Aorta (tissue), 5 donors: Measurements from ENCODE around the gene ARHGAP15. TPM values are rescaled to one million over a fixed set of nuclear protein-coding genes. Genes with fewer than 3 reads are reported as not detected.

Experiments used
- ATAC-seq: fragments of 200-7000 bp; cut with Tn5 transposase; one replicate; pipeline ENCODE4 v1.9.1; 2022; ENCODE audit warnings: moderate library complexity; ENCODE audit not compliant: low FRiP score
- DNase-seq, 2 donors: peaks; one replicate each; pipeline ENCODE4 v3.0.0-alpha.2; 2020
- H3K27ac ChIP-seq, 2 donors: one replicate each; pipeline ENCODE4 v1.5.1; 2013; ENCODE audit warnings: low read length in 2 of 2, mild to moderate bottlenecking in 2 of 2, moderate library complexity in 2 of 2, control low read depth in 1 of 2, inconsistent platforms in 1 of 2, low read depth in 1 of 2
- H3K27me3 ChIP-seq, 2 donors: one replicate each; pipeline ENCODE4 v1.6.1; 2013; ENCODE audit warnings: control low read depth in 1 of 2, low read length in 1 of 2, mild to moderate bottlenecking in 1 of 2, moderate library complexity in 1 of 2; ENCODE audit not compliant: insufficient read depth in 2 of 2, control insufficient read depth in 1 of 2
- H3K36me3 ChIP-seq, 2 donors: one replicate each; pipeline ENCODE4 v1.6.1; 2013; ENCODE audit warnings: control low read depth in 1 of 2, low read length in 1 of 2, mild to moderate bottlenecking in 1 of 2; ENCODE audit not compliant: insufficient read depth in 2 of 2, control insufficient read depth in 1 of 2
- H3K4me1 ChIP-seq, 2 donors: one replicate each; pipeline ENCODE4 v1.6.1; 2013; ENCODE audit warnings: low read length in 2 of 2, control low read depth in 1 of 2, mild to moderate bottlenecking in 1 of 2, moderate library complexity in 1 of 2; ENCODE audit not compliant: insufficient read depth in 2 of 2, control insufficient read depth in 1 of 2
- H3K4me3 ChIP-seq, 2 donors: one replicate each; pipeline ENCODE4 v1.5.1; 2013; ENCODE audit warnings: low read length in 2 of 2, control low read depth in 1 of 2, mild to moderate bottlenecking in 1 of 2
- H3K9me3 ChIP-seq: one replicate; pipeline ENCODE4 v1.6.1; 2013; ENCODE audit warnings: mild to moderate bottlenecking, low read length; ENCODE audit not compliant: control insufficient read depth
- WGBS, 2 donors: extraction: QIAGEN DNeasy Blood & Tissue Kit; methylation state at CpG; one replicate each; pipeline ENCODE4 v1.1.7; 2013; 5-methylcytosine and 5-hydroxymethylcytosine counted together
- intact Hi-C, 2 donors: fragments of 100-400 bp; cut with DNase I; formaldehyde crosslinking; loops; one replicate each; pipeline versions ENCODE4 v1.14.2 to v1.15.0; 2022
- polyA plus RNA-seq, 2 donors: library from polyadenylated mRNA; stranded (reverse); fragments of 200-250 nt; gene quantifications; one replicate each; pipeline ENCODE4 v1.2.3, GENCODE V29; 2013
- total RNA-seq, 2 donors: library from RNA; stranded (reverse); fragmentation: NEBNext Ultra II Directional; extraction: Animal tissue kit (Norgen Biotek cat#: 25700); gene quantifications; one replicate each; pipeline ENCODE4 v1.2.1, GENCODE V29; 2021
- donor health status: healthy with polysubstance abuse.
- donor health status: Bipolar disorder and iron deficiency.
- donor health status: DM: no; HTN: no; CAD: no.
- donor health status: DM: no; HTN: no; CAD: no.
- donor health status: DM: yes; HTN: yes; CAD: no.

The ARHGAP15 gene
- total and polyA plus RNA-seq, 4 donors = 9.8 to 26.2 (median 12.8) TPM

GRCh38 chr2:143399631-143400069 lies 270.4 kb downstream of the ARHGAP15 start:
- intact Hi-C loops = no loop called here

GRCh38 chr2:143401861-143402260 lies 272.6 kb downstream of the ARHGAP15 start:
- WGBS, 2 donors = 87 to 91% methylated on average over 2 of the region's 2 CpGs
- DNase-seq (no peak), ATAC-seq (no peak)
- Histone ChIP-seq H3K27me3 (no peaks in the 10 kb centered on the region), H3K27ac (no peak overlapping the region), H3K9me3 (no peaks in the 10 kb centered on the region), H3K4me3 (no peak overlapping the region), H3K36me3 (no peaks in the 10 kb centered on the region), H3K4me1 (no peaks in the 10 kb centered on the region)
- intact Hi-C loops = no loop called here

More at GRCh38 chr2:143399631-143400069, 270.4 kb downstream of the ARHGAP15 start:
- Histone ChIP-seq H3K36me3 (no peaks in the 10 kb centered on the region), H3K9me3 (no peaks in the 10 kb centered on the region), H3K4me1 (no peaks in the 10 kb centered on the region), H3K4me3 (no peak overlapping the region), H3K27me3 (no peaks in the 10 kb centered on the region), H3K27ac (no peak overlapping the region)
- ATAC-seq = no peak
- no peak for DNase-seq
- WGBS, 2 donors = 39 to 54% methylated on average over 2 of the region's 2 CpGs

GRCh38 chr2:143402451-143402850 lies 273.2 kb downstream of the ARHGAP15 start:
- DNase-seq = no peak
- no peak overlapping the region for H3K27ac ChIP-seq
- no peaks in the 10 kb centered on the region for H3K4me1 ChIP-seq
- ATAC-seq = no peak
- H3K4me3 ChIP-seq = no peak overlapping the region
- H3K27me3 ChIP-seq = no peaks in the 10 kb centered on the region
- H3K9me3 ChIP-seq = no peaks in the 10 kb centered on the region
- H3K36me3 ChIP-seq = no peaks in the 10 kb centered on the region
- intact Hi-C loops = no loop called here
- 69% methylated on average over 2 of the region's 2 CpGs for WGBS, 2 donors

GRCh38 chr2:143410082-143410897 lies 281.1 kb downstream of the ARHGAP15 start:
- Histone ChIP-seq H3K27me3 (no peaks in the 10 kb centered on the region), H3K36me3 (no peaks in the 10 kb centered on the region), H3K4me1 (no peaks in the 10 kb centered on the region), H3K4me3 (no peak overlapping the region), H3K27ac (no peak overlapping the region), H3K9me3 (no peaks in the 10 kb centered on the region)
- DNase-seq (no peak), ATAC-seq (no peak)
- WGBS, 2 donors = 97 to 100% methylated on average over 3 of the region's 3 CpGs
- intact Hi-C loops = no loop called here

- no peak overlapping the region for H3K27ac ChIP-seq
- no peak overlapping the region for H3K4me3 ChIP-seq
- no peaks in the 10 kb centered on the region for H3K27me3 ChIP-seq
- no peaks in the 10 kb centered on the region for H3K9me3 ChIP-seq
- WGBS, 2 donors = 95 to 97% methylated on average over 4 of the region's 4 CpGs
- DNase-seq (no peak), ATAC-seq (no peak)
- no peaks in the 10 kb centered on the region for H3K4me1 ChIP-seq
- H3K36me3 ChIP-seq = no peaks in the 10 kb centered on the region
- intact Hi-C loops = no loop called here
These were observed 286.4 kb downstream of the ARHGAP15 start for GRCh38 chr2:143415571-143415970.

GRCh38 chr2:143417428-143417827 lies 288.2 kb downstream of the ARHGAP15 start:
- Histone ChIP-seq H3K9me3 (no peaks in the 10 kb centered on the region), H3K27me3 (no peaks in the 10 kb centered on the region), H3K4me3 (no peak overlapping the region), H3K27ac (no peak overlapping the region), H3K4me1 (no peaks in the 10 kb centered on the region), H3K36me3 (no peaks in the 10 kb centered on the region)
- WGBS, 2 donors = 97 to 100% methylated on average over 2 of the region's 2 CpGs
- intact Hi-C loops = no loop called here
- DNase-seq (no peak), ATAC-seq (no peak)

- Histone ChIP-seq H3K36me3 (no peaks in the 10 kb centered on the region), H3K4me3 (no peak overlapping the region), H3K27me3 (no peaks in the 10 kb centered on the region), H3K4me1 (no peaks in the 10 kb centered on the region), H3K9me3 (no peaks in the 10 kb centered on the region), H3K27ac (no peak overlapping the region)
- intact Hi-C loops = no loop called here
- WGBS, 2 donors = 64% methylated on average over 3 of the region's 3 CpGs
- no peak for DNase-seq
- no peak for ATAC-seq
These were observed 291.1 kb downstream of the ARHGAP15 start for GRCh38 chr2:143420313-143420712.

GRCh38 chr2:143422681-143423080 lies 293.5 kb downstream of the ARHGAP15 start:
- Histone ChIP-seq H3K9me3 (no peaks in the 10 kb centered on the region), H3K4me1 (no peaks in the 10 kb centered on the region), H3K4me3 (no peak overlapping the region), H3K36me3 (no peaks in the 10 kb centered on the region), H3K27me3 (no peaks in the 10 kb centered on the region), H3K27ac (no peak overlapping the region)
- WGBS, 2 donors = 92 to 94% methylated on average over 3 of the region's 3 CpGs
- ATAC-seq (no peak), DNase-seq (no peak)
- intact Hi-C loops = no loop called here

- 69 to 81% methylated on average over 1 of the region's 1 CpG for WGBS, 2 donors
- ATAC-seq = no peak
- no peak for DNase-seq
- H3K4me3 ChIP-seq = no peak overlapping the region
- intact Hi-C loops = no loop called here
- no peaks in the 10 kb centered on the region for H3K27me3 ChIP-seq
- peaks cover 0 to 2% of the 10 kb centered on the region in 2 donors for H3K4me1 ChIP-seq
- no peaks in the 10 kb centered on the region for H3K9me3 ChIP-seq
- no peaks in the 10 kb centered on the region for H3K36me3 ChIP-seq
- H3K27ac ChIP-seq = no peak overlapping the region
These were observed 296.7 kb downstream of the ARHGAP15 start for GRCh38 chr2:143425896-143426295.
